Measurements from ENCODE around the gene LDLRAD4.

LDLRAD4 gene

GRCh38 chr18:13546638-13547037 is 328.1 kb downstream of the LDLRAD4 start:
- DNase-seq = no peak

GRCh38 chr18:13547347-13547746 is 328.8 kb downstream of the LDLRAD4 start:
- no peak for DNase-seq

GRCh38 chr18:13548106-13548819 is 329.7 kb downstream of the LDLRAD4 start:
- DNase-seq = no peak

- peak; percentile 78 for DNase-seq
Observed at GRCh38 chr18:13548966-13549879, 330.7 kb downstream of the LDLRAD4 start.

DNA sequence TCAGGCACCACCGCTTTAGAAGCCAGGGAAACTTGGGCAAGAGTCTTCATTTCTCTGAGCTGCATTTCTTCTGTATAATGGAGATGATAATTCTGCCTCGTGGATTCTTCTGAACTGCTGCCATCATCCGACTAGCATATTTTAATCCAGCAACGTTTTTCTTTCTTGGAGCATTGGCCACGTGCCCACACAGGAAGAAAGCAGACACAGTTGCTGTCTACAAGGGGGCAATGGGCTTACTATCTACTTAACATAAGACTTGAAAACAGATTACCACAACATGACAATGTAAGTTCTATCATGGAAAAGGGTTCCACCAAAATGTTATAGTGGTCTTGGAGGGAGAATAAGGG is 331.3 kb downstream of the LDLRAD4 start:
- no peak for DNase-seq

DNA sequence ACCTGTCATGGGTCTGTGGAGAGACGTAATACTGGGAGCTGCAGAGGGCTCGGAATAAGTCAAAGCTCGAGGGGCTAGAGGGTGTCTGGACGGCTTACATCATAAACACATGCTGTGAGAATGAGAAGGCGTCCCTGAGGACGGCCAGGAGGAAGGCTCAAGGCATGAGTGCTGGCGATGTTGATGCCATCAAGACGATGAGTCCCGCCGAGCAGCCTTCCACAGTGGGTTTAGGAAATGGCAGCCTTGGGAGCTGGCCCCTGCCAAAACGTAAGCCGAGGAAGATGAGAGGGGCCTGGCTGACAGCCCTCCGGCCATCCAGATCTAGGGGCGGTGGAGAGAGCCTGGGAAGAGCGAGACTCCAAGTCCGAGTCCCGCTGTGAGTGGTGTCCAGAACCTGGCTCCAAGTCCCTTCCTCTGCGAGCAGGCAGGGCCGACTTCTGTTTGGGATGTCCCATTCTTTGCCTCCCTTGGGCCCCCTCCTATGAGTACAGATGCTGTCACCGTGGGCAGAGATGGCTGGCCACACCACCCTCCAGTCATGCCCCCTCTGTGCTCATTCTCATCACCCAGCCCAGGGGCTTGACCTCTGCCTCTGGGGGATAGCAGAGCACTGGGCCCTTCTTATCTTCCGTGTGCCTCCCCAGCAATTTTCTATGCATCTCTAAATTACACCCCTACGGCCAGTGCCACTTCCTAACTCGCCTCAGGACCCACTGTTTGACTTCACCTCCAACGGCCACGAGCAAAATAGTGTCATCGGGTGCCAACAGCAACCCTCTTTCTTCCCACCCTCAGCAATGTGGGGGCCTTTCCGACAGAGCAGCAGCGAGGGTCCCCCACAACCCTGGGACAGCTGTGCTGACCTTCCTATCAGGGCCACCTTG is 332.1 kb downstream of the LDLRAD4 start:
- DNase-seq = no peak

DNA sequence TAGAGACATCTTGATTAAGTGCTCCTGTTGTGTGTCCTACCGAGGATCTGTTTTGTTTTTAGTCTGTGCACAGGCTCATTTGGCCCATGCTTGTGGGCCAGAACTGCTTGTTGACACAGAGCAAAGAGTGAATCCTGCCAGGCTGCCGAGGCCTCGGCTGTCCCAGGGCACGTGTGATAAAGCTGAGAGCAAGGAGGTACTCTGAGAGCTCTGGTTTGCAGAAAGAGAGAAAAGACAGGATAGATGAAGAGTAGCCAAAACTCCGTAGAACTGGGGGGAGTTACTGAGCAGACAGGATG is 332.7 kb downstream of the LDLRAD4 start:
- DNase-seq = no peak

DNA sequence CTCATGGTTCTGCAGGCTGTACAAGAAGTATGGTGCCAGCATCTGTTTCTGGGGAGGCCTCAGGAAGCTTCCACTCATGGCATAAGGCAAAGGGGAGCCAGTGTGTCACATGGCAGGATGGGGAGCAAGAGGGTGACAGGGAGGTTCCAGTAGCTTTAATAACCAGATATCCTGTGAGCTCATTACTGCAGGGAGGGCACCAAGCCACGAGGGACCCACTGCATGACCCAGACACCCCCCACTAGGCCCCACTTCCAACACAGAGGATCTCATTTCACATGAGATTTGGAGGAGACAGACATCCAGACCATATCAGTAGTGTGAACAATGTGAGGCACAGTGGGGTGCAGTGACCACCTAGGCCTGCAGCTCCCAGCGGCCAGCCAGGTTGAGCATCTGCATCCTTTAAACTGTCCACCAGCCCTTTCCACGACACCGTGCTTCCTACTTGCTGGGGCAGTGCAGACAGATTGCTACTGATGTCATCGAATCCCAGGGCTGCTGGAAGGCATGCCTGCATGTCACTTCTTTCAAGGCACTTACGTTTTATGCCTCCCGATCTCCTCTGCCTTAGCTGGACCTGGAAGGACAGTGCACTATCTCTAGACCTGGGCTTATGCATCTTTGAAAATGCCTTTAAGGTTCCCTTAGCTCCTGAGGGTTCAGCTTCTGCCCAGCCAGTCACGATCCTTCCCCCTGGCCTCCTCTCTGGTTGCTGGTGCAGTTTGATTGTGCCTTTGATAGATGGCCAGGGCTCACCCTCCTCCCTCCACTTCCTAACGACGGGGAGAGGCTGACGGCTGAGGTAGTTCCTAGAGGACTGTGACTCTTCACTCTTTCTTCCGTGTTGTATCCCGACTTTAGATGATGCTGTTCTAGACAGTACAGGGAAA is 333.5 kb downstream of the LDLRAD4 start:
- DNase-seq = no peak

- DNase-seq = no peak
Observed at GRCh38 chr18:13553449-13553848, 334.9 kb downstream of the LDLRAD4 start.

- no peak for DNase-seq
Observed at GRCh38 chr18:13555192-13555591, 336.6 kb downstream of the LDLRAD4 start.

GRCh38 chr18:13555865-13556264 is 337.3 kb downstream of the LDLRAD4 start:
- no peak for DNase-seq

DNA sequence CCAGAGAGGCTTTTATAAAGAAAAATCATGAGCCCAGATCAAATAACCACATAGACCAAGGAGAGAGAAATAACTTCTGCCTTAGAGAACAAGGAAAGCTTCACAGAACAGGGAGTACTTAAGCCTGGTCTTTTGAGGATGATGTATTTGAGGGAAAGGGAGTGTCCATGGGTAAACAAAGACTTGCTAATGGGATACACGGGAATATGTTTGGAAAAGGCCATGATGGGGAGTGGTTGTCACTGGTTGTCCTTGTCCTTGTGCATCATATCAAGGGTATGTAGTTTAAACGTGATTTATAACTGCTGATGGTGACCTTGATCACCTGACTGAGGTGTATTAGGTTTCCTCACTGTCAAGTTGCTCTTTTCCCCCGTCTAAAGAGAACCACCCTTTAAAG is 337.9 kb downstream of the LDLRAD4 start:
- no peak for DNase-seq

- DNase-seq = peak; percentile 72
Observed at GRCh38 chr18:13558124-13558523, 339.6 kb downstream of the LDLRAD4 start.

DNA sequence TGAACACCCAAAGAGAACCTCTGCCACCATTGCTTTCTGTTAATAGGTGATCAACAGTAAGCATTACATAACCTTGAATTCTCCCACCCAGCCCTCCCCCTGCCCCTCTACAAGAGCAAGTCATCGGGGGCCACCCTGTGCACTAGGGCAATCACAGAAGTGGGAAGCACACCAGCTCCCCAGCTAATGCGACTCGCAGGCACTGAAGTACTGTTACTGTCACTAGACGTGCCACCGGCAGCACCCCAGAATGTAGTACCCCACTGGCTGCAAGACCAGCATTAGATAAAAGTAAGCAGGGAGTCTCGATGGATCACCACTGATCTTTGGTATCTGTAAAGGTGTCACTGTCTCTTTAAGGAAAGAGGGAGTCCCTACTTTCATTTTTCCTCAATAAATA is 340.2 kb downstream of the LDLRAD4 start:
- no peak for DNase-seq

DNA sequence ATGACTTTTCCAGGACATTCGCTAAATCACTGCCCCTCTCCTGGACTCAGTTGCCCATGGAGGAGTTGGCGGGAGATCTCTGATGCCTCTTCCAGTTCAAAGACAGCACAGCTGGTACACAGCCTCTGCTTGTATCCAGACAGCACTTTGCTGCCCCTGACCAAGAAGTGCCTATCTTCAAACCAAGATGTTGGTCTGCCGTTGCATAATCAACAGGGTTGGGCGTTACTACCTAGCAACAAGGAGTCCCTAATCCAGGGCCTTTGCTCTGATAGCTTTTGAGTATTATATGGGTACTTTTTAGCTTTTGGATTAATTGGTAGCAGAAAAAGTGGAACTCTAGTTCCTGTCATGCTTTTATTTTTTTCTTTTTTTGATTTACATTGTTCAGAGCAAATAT is 341.2 kb downstream of the LDLRAD4 start:
- DNase-seq = no peak

DNA sequence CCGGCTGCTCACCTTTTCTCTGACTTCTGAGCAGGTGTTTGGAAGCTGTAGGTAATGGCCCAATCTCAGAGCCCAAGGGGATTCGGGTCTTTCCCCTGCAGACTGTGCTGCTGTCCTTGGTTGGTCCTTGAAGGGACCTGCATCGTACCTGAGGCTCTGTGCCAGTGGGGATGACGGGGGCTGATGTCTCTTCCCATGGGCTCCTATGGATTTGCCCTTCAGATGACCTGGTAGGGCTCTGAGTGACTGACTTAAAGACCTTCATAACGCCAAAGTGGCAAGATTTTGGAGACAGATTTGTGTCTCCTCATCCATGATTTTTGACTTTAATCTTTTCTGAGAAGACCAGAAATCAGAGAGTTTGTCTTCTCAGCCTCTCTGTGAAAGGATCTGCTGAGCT is 341.7 kb downstream of the LDLRAD4 start:
- no peak for DNase-seq

DNA sequence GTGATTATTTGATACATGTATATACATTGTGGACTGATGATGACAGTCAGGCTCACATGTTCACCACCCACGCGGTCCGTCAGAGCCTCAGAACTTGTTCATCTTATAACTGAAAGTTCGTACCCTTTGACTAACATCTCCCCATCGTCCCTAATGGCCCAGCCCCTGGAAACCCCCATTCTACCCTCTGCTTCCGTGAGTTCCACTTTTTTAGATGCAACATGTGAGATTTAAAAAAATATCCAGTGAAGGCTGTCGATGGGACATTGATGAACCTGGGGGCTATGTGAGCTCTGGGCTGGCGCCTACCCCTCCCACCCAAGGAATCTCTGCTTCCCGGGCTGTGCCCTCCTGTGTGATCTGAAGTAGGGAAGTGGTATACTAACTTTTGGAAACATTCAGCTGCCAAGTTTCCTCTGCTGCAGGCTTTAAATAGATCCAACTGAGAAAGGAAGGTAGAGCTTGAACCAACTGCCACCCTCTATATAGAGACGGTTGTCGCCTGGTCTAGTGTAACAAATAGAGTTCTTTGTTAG is 344.0 kb downstream of the LDLRAD4 start:
- DNase-seq = no peak

DNA sequence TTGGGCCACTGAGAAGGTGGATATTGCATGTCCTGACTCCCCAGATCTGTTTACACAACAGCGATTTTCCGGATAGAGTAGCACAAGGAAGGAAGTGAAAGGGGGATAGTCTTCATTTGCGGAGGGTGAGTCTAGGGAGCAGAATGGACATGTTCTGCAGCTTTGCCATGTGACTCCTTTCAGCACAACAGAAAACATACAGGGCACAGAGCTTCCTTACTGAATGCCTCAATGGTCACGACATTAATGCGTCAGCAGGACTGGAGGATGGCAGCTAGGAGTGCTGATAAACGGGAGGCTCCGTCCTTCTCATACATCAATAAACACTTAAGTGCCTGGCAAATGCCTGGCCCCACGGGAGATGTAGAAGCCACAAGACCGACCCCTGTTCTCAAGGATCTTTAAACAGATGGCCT is 344.8 kb downstream of the LDLRAD4 start:
- no peak for DNase-seq

DNA sequence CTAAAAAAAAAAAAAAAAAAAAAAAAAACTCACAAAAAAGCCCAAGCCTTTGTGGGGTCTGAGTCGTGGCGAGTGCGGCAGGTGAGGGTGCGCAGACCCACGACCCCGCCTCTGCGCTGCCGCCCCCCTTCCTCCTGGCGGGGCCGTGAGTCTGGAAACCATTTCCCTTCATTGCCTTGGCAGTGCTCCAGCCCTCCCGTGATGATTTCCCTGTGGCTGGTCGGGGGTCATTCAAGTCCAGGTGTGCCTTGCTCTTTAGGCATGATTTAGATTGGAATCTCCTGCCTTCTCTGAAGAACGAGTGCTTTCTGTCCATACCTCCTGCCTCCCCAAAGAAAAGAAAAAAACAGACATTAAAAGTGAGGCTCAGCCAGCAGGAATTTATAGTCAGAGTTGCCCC is 346.0 kb downstream of the LDLRAD4 start:
- DNase-seq = peak; percentile 95

DNA sequence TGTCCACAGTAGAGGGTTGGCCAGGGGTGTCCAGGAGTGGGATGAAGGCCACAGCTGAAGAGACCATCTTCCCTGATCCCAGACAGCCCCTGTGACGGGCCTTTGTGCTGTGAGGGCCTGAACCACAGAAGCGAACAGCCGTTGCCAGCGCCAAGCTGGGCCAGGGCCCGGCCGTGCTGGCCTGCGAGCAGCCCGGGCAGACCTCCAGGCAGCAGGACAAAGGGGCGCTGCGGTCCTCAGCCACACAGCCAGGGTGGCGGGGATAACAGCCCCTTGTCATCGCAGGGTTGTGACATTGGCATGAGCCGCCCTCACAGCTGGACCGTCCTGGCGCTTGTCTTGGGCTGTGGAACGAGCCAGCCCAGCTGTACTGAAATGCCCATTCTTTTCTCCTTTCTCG is 346.7 kb downstream of the LDLRAD4 start:
- DNase-seq = no peak

- DNase-seq = no peak
Observed at GRCh38 chr18:13566941-13567746, 348.6 kb downstream of the LDLRAD4 start.

Data from COR-L47 (cell line).